ENCODE measurements around the gene COL23A1. TPM values are rescaled to one million over a fixed set of nuclear protein-coding genes. Genes with fewer than 3 reads are reported as not detected.

Gene COL23A1
- total RNA-seq, 1 experiment from 2014 or later: 0.18 TPM

DNA sequence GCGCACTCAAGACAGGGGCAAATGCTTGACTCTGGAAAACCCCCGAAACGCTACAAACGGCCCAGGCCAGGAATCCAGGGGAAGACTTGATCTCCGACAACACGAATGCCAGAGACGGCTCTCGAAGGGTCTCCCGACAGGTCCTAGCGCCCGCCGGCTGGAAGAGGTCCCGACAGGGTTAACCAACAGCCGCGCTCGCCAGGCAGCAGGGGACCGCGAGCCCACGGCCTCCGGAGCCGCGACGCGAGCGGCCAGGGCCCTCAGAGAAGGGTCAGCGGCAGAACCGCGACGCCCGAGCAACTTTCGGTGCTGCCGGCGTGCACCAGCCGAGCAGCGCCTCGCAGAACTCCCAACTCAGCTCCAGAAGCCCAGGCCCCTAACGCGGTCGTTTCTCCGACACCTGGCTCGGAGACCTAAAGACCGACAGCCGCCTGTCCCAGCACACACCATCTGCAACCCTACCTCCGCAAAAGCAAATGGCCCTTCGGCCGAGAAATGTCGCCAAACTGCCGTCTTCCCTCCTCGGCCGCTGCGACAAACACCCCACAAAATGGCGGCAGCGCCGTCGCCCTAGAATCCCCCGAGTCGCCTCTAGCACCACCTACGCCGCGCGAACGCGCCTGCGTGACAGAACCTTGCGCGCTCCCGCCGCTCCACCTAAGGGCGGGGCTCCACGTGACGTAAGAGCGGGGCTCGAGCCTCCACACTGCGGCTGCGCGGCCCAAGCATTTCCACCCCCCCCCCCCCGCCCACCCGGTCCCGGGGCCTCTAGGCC is 36.5 kb upstream of the COL23A1 start, which contains the start of gene CLK4:
CLK4 (minus strand) TSS at position 567 of the 775 bp plus-strand sequence. CDS start 3,634 bp downstream, outside the sequence.
- Mint-ChIP-seq H3K36me3 (ENCODE audit: insufficient read depth, unreplicated experiment) (peaks cover 39% of the 10 kb centered on the region), H3K4me1 (ENCODE audit: low read depth, unreplicated experiment) (peaks cover 8% of the 10 kb centered on the region), H3K27me3 (ENCODE audit: insufficient read depth, unreplicated experiment) (no peaks in the 10 kb centered on the region), H3K9me3 (ENCODE audit: unreplicated experiment) (no peaks in the 10 kb centered on the region), H3K4me3 (ENCODE audit: unreplicated experiment) (peak within 1 kb of the TSS; percentile 98), H3K27ac (ENCODE audit: unreplicated experiment) (peak within 1 kb of the TSS; percentile 99)
- intact Hi-C loops (cut with micrococcal nuclease; ENCODE audit: unreplicated experiment): no loop called here
- ChIA-PET POLR2A (interaction anchor here (0.6 kb wide), 1 partner anchor 122 kb away, joined by 3 read pairs; no protein-coding TSS in a partner anchor), CTCF (no interaction called here)
- TSS peak; percentile 65 for BruUV-seq (replicated peaks)
- peaks cover 33% of the 10 kb centered on the region for H3K4me1 ChIP-seq
- H3K4me3 ChIP-seq (ENCODE audit: low read depth, low read length): peak within 1 kb of the TSS; percentile 93
- no peaks in the 10 kb centered on the region for H3K27me3 ChIP-seq (replicated peaks; ENCODE audit: control insufficient read depth, insufficient read depth, low read length)
- peak; percentile 95 to 96 for DNase-seq
- peaks cover 4% of the 10 kb centered on the region for H3K9me3 ChIP-seq
- peaks cover 2% of the 10 kb centered on the region; the same call in 1 of the 2 replicates for H3K36me3 ChIP-seq (ENCODE audit: control insufficient read depth, insufficient read depth, low read length)
- TF ChIP-seq, protein P1, sequence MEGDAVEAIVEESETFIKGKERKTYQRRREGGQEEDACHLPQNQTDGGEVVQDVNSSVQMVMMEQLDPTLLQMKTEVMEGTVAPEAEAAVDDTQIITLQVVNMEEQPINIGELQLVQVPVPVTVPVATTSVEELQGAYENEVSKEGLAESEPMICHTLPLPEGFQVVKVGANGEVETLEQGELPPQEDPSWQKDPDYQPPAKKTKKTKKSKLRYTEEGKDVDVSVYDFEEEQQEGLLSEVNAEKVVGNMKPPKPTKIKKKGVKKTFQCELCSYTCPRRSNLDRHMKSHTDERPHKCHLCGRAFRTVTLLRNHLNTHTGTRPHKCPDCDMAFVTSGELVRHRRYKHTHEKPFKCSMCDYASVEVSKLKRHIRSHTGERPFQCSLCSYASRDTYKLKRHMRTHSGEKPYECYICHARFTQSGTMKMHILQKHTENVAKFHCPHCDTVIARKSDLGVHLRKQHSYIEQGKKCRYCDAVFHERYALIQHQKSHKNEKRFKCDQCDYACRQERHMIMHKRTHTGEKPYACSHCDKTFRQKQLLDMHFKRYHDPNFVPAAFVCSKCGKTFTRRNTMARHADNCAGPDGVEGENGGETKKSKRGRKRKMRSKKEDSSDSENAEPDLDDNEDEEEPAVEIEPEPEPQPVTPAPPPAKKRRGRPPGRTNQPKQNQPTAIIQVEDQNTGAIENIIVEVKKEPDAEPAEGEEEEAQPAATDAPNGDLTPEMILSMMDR (IDR thresholded peaks at IDR 0.05; ENCODE audit: insufficient read depth in 1 of 2, low read depth in 1 of 2, low read length in 1 of 2, severe bottlenecking in 1 of 2, unreplicated experiment in 1 of 2): no peak

DNA sequence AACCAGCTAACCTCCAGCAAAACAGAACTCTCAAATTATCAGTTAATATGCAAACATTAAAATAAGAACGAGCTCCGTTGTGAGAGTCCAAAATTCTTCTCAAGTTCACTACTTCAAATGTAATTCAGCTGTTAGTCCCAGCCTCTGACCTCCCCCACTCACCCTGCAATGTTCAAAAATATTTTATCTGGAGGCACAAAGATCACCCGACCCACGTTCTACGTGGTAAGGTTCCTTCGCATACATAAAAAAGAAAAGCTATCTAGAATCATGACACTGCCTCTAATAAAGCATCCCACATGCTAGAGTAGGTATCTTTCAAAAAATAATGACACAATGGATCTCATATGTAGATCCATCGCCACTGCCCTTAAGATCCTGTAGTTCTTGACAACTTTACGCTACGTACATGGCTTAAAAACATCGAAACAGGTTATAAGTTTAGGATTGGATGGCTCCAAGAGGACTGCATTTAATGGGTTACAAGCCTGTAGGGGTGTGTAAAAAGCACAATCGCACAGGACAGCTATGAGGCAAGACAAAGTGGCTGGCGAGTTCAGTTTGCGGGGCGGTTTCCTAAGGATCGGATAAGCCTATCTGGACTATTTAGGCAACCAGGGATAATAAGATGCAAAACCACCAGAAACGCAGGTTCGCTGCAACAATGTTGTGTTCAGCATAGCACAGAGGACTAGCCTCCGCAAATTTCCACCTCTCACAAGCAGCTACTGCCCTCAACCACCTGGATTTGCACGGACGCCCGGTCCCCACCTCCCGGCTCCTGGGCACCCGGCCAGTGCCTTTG is 35.7 kb upstream of the COL23A1 start:
- Histone ChIP-seq H3K36me3 (ENCODE audit: control insufficient read depth, insufficient read depth, low read length) (peaks cover 2% of the 10 kb centered on the region; the same call in 1 of the 2 replicates), H3K4me1 (peaks cover 31% of the 10 kb centered on the region), H3K27me3 (replicated peaks; ENCODE audit: control insufficient read depth, insufficient read depth, low read length) (no peaks in the 10 kb centered on the region), H3K9me3 (peaks cover 4% of the 10 kb centered on the region), H3K4me3 (ENCODE audit: low read depth, low read length) (peak overlapping the region; percentile 93)
- intact Hi-C loops (cut with micrococcal nuclease; ENCODE audit: unreplicated experiment): no loop called here
- peaks cover 41% of the 10 kb centered on the region for H3K36me3 Mint-ChIP-seq (ENCODE audit: insufficient read depth, unreplicated experiment)
- H3K4me1 Mint-ChIP-seq (ENCODE audit: low read depth, unreplicated experiment): peaks cover 9% of the 10 kb centered on the region
- DNase-seq: peak; percentile 7 to 38
- CTCF ChIA-PET: interaction anchor here (0.7 kb wide), 1 partner anchor 105 kb away, joined by 3 read pairs; the partner anchor contains the start of gene ZNF354A
- no peaks in the 10 kb centered on the region for H3K27me3 Mint-ChIP-seq (ENCODE audit: insufficient read depth, unreplicated experiment)
- TF ChIP-seq, protein P1 (IDR thresholded peaks at IDR 0.05; ENCODE audit: insufficient read depth in 1 of 2, low read depth in 1 of 2, low read length in 1 of 2, severe bottlenecking in 1 of 2, unreplicated experiment in 1 of 2): no peak
- H3K4me3 Mint-ChIP-seq (ENCODE audit: unreplicated experiment): peak overlapping the region; percentile 98
- POLR2A ChIA-PET: interaction anchor here (0.6 to 0.7 kb wide), 2 partner anchors 123 to 425 kb away, joined by 3 read pairs; no protein-coding TSS in a partner anchor
- H3K9me3 Mint-ChIP-seq (ENCODE audit: unreplicated experiment): no peaks in the 10 kb centered on the region
- peak overlapping the region; percentile 99 for H3K27ac Mint-ChIP-seq (ENCODE audit: unreplicated experiment)
- BruUV-seq (replicated peaks): no TSS peak

Data from Caco-2 (cell line).